ENCODE results near the gene RNF186.

DNA sequence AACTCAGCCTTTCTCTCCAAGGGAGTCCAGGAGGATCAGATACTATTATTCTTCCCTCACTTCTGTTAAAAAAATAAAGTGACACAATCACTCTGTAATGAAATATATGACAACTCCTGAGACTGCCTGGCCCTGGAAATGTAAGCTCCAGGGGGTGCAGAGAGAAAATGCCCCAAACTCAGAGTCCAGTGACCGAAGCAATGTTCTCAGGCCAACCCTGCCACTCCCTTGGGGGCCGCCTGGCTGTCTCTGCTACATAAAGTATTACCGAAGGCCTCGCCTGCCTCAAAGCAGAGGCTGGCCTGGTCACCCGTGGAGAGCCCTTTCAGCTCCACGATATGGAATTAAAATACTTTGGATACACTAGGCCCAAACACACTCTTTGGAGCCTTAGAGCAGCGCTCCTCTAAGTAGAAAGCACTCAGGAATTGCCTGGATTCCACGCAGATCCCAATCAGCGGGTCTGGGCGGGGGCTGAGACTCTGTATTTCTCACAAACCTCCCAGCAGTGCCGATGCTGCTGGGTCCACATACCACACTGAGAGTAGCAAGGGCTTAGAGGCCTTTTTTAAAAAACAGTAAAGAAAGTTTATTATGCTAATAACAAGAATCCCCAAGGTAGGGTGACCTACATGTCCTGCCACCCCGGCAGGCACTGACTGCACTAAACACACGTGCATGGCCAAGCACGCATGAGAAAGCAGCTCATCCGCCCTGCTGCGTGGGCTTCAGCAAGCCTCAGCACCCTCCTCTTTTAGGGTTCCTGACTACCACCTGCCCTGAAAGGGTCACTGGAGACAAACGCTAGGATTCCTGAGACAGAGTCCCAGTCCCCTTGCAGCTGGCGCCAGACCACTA is 46.5 kb downstream of the RNF186 start:
- TF ChIP-seq POLR2AphosphoS5 (IDR thresholded peaks at IDR 0.05; ENCODE audit: low read depth, low read length) (no peak), SIN3A (IDR thresholded peaks at IDR 0.05; ENCODE audit: borderline replicate concordance, insufficient read depth, low read length) (no peak), TAF1 (IDR thresholded peaks at IDR 0.05; ENCODE audit: borderline replicate concordance, insufficient read depth, low read length) (no peak), FOXP2 (optimal IDR thresholded peaks at IDR 0.05; ENCODE audit: borderline replicate concordance, extremely low read depth, extremely low read length, insufficient read depth) (no peak)
- TF ChIP-seq, protein P1, sequence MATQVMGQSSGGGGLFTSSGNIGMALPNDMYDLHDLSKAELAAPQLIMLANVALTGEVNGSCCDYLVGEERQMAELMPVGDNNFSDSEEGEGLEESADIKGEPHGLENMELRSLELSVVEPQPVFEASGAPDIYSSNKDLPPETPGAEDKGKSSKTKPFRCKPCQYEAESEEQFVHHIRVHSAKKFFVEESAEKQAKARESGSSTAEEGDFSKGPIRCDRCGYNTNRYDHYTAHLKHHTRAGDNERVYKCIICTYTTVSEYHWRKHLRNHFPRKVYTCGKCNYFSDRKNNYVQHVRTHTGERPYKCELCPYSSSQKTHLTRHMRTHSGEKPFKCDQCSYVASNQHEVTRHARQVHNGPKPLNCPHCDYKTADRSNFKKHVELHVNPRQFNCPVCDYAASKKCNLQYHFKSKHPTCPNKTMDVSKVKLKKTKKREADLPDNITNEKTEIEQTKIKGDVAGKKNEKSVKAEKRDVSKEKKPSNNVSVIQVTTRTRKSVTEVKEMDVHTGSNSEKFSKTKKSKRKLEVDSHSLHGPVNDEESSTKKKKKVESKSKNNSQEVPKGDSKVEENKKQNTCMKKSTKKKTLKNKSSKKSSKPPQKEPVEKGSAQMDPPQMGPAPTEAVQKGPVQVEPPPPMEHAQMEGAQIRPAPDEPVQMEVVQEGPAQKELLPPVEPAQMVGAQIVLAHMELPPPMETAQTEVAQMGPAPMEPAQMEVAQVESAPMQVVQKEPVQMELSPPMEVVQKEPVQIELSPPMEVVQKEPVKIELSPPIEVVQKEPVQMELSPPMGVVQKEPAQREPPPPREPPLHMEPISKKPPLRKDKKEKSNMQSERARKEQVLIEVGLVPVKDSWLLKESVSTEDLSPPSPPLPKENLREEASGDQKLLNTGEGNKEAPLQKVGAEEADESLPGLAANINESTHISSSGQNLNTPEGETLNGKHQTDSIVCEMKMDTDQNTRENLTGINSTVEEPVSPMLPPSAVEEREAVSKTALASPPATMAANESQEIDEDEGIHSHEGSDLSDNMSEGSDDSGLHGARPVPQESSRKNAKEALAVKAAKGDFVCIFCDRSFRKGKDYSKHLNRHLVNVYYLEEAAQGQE (IDR thresholded peaks at IDR 0.05; ENCODE audit: insufficient read depth in 1 of 2, low read depth in 2 of 2, low read length in 2 of 2) = no peak
